HepG2 (cell line): ENCODE results near the gene PLS1. TPM values are rescaled to one million over a fixed set of nuclear protein-coding genes. Genes with fewer than 3 reads are reported as not detected.

Experiments used
- ATAC-seq: fragments of 200-7000 bp; cut with Tn5 transposase; 3 replicates; pipeline ENCODE4 v1.9.1; 2020; ENCODE audit warnings: mild to moderate bottlenecking, moderate library complexity
- BruUV-seq: library from RNA; stranded (reverse); fragments of 400-500 nt; replicated peaks from 2 replicates; lab custom pipeline; 2021; lab: Mats Ljungman, UMichigan
- CTCF ChIA-PET: fragments of 300-600 bp; formaldehyde crosslinking; extraction: SDS; loops from one replicate; lab custom pipeline; 2021; ENCODE audit warnings: low total read pairs, inconsistent platforms, low intra/inter-chr PET ratio; lab: Yijun Ruan, JAX
- POLR2A ChIA-PET: fragments of 350-600 bp; sonication (Branson Sonifier 250); formaldehyde crosslinking; loops from one replicate; lab custom pipeline; 2020; ENCODE audit warnings: antibody characterized with exemption, inconsistent platforms; lab: Yijun Ruan, JAX
- DNase-seq: peaks from one replicate; pipeline ENCODE4 v3.0.0-alpha.2; 2015; ENCODE audit warnings: low spot score
- FAIRE-seq: peaks from 3 replicates; lab custom pipeline; 2011; peaks lifted over from hg19 to GRCh38; lab: Jason Lieb, UNC
- H2AFZ ChIP-seq: one replicate; pipeline ENCODE4 v1.6.1; 2011; ENCODE audit warnings: low read length, inconsistent platforms
- H3K27ac ChIP-seq: fragments of 300-600 bp; 3 replicates; pipeline ENCODE4 v1.8.0; 2011; ENCODE audit warnings: mixed run types, mild to moderate bottlenecking, mixed read lengths, low read length, inconsistent platforms; ENCODE audit not compliant: insufficient read depth; ENCODE audit errors: extremely low read length
- H3K27me3 ChIP-seq, 2 experiments: fragments of 200-600 bp in 1 of 2; 2 replicates in 1 of 2; 3 replicates in 1 of 2; pipeline versions ENCODE4 v1.6.0 to v1.8.0; 2011; ENCODE audit warnings: low read length in 2 of 2, mild to moderate bottlenecking in 2 of 2, moderate library complexity in 2 of 2, inconsistent platforms in 1 of 2; ENCODE audit not compliant: insufficient read depth in 2 of 2, control insufficient read depth in 1 of 2
- H3K36me3 ChIP-seq, 2 experiments: fragments of 200-600 bp in 1 of 2; replicated peaks in 1 of 2; 2 replicates in 1 of 2; 3 replicates in 1 of 2; pipeline versions ENCODE4 v1.5.1 to v1.8.0; 2011; ENCODE audit warnings: low read length in 2 of 2, inconsistent platforms in 1 of 2; ENCODE audit not compliant: insufficient read depth in 2 of 2, control insufficient read depth in 1 of 2
- H3K4me1 ChIP-seq: 2 replicates; pipeline ENCODE4 v1.5.1; 2012; ENCODE audit warnings: low read length, inconsistent platforms; ENCODE audit not compliant: insufficient read depth
- H3K4me2 ChIP-seq: 2 replicates; pipeline ENCODE4 v1.6.0; 2011; ENCODE audit warnings: low read depth, low read length, inconsistent platforms
- H3K4me3 ChIP-seq, 3 experiments: fragments of 200-600 bp in 1 of 3; sonication (generic), shearing (Covaris generic) in 1 of 3; replicated peaks in 1 of 3; 2 replicates each; pipeline ENCODE4 v1.5.1; 2011 to 2016; ENCODE audit warnings: low read length in 3 of 3, inconsistent platforms in 2 of 3, low read depth in 2 of 3, mild to moderate bottlenecking in 2 of 3, control low read depth in 1 of 3, mixed read lengths in 1 of 3; ENCODE audit not compliant: insufficient read depth in 1 of 3
- H3K79me2 ChIP-seq: one replicate; pipeline ENCODE4 v1.6.1; 2011; ENCODE audit warnings: low read length, inconsistent platforms; ENCODE audit not compliant: insufficient read depth
- H3K9ac ChIP-seq: 2 replicates; pipeline ENCODE4 v1.6.0; 2011; ENCODE audit warnings: mild to moderate bottlenecking, low read depth, low read length, inconsistent platforms; ENCODE audit not compliant: insufficient read depth
- H3K9me3 ChIP-seq: 2 replicates; pipeline ENCODE4 v1.5.1; 2012; ENCODE audit warnings: mild to moderate bottlenecking, low read length
- H4K20me1 ChIP-seq: 2 replicates; pipeline ENCODE4 v1.6.0; 2011; ENCODE audit warnings: inconsistent platforms, mild to moderate bottlenecking, low read length, moderate library complexity; ENCODE audit not compliant: insufficient read depth
- DNMT1 ChIP-seq: sonication (generic); formaldehyde crosslinking; IDR thresholded peaks from 2 replicates; pipeline ENCODE4 v1.5.1; 2020; ENCODE audit warnings: mild to moderate bottlenecking, missing genetic modification reagents
- ELF4 ChIP-seq: sonication (generic); formaldehyde crosslinking; IDR thresholded peaks from 2 replicates; pipeline ENCODE4 v1.5.0; 2020; ENCODE audit warnings: missing genetic modification reagents, mild to moderate bottlenecking, moderate library complexity, borderline replicate concordance
- HOXA9 ChIP-seq: sonication (generic); formaldehyde crosslinking; IDR thresholded peaks from 2 replicates; pipeline ENCODE4 v1.8.1; 2022; ENCODE audit warnings: missing genetic modification reagents, mild to moderate bottlenecking, moderate library complexity, borderline replicate concordance
- NR3C1 ChIP-seq: sonication (generic); formaldehyde crosslinking; IDR thresholded peaks from 2 replicates; pipeline ENCODE4 v1.4.0; 2020; ENCODE audit warnings: missing genetic modification reagents
- SMYD3 ChIP-seq: sonication (generic); formaldehyde crosslinking; IDR thresholded peaks from 2 replicates; pipeline ENCODE4 v1.8.1; 2023; ENCODE audit warnings: mild to moderate bottlenecking, missing genetic modification reagents
- ZFP82 ChIP-seq: sonication (generic); formaldehyde crosslinking; IDR thresholded peaks from 2 replicates; pipeline ENCODE4 v1.5.1; 2020; ENCODE audit warnings: mild to moderate bottlenecking, missing genetic modification reagents, borderline replicate concordance
- ZKSCAN8 ChIP-seq: IDR thresholded peaks from 2 replicates; pipeline ENCODE4 v1.6.1; 2016; ENCODE audit warnings: borderline replicate concordance, missing genetic modification reagents, missing compliant biosample characterization
- ZNF335 ChIP-seq: sonication (generic); formaldehyde crosslinking; IDR thresholded peaks from 2 replicates; pipeline ENCODE4 v1.4.0; 2020; ENCODE audit warnings: missing genetic modification reagents
- ZNF577 ChIP-seq: sonication (generic); formaldehyde crosslinking; IDR thresholded peaks from 2 replicates; pipeline ENCODE4 v1.4.0; 2020; ENCODE audit warnings: mild to moderate bottlenecking, low read depth, missing genetic modification reagents, borderline replicate concordance
- ZNF724P ChIP-seq: sonication (generic); formaldehyde crosslinking; IDR thresholded peaks from 2 replicates; pipeline ENCODE4 v1.8.0; 2022; ENCODE audit warnings: missing genetic modification reagents, borderline replicate concordance
- WGBS: methylation state at CpG from one replicate; pipeline ENCODE4 v1.1.6; 2017; ENCODE audit warnings: low lambda C conversion rate; 5-methylcytosine and 5-hydroxymethylcytosine counted together
- in situ Hi-C: cut with HindIII; loops from 2 replicates; pipeline ENCODE4 v1.10.0; 2017; ENCODE audit warnings: low pct_unique_long_range_greater_than_20kb; ENCODE audit not compliant: extremely low pct_ligation_motif_present
- intact Hi-C: fragments of 100-400 bp; cut with micrococcal nuclease; formaldehyde crosslinking; loops from one replicate; pipeline ENCODE4 v1.10.0; 2022; ENCODE audit not compliant: unreplicated experiment
- polyA plus RNA-seq, 8 experiments: library from polyadenylated mRNA; depleted of rRNA in 3 of 8; stranded (reverse) in 7 of 8; unstranded in 1 of 8; fragments of >200 nt; fragmentation: Illumina TruSeq in 4 of 8; extraction: Trizol in 4 of 8; gene quantifications; 2 replicates each; pipeline versions ENCODE4 v1.2.1 to v1.2.3, GENCODE V29; 2011 to 2016; ENCODE audit warnings: low read depth in 4 of 8, missing spikeins in 1 of 8, mixed read lengths in 1 of 8; ENCODE audit not compliant: insufficient read depth in 1 of 8
- total RNA-seq, 5 experiments: library from RNA; depleted of rRNA; stranded (reverse); fragments of >200 nt; fragmentation: Illumina TruSeq; extraction: Trizol; gene quantifications; 2 replicates each; pipeline ENCODE4 v1.2.3, GENCODE V29; 2016; ENCODE audit warnings: low read depth in 1 of 5
- TF ChIP-seq, protein P1 (sequence below): sonication (generic); formaldehyde crosslinking; IDR thresholded peaks from 2 replicates; pipeline ENCODE4 v1.8.0; 2022; ENCODE audit warnings: mild to moderate bottlenecking, missing genetic modification reagents, moderate library complexity
- TF ChIP-seq, protein P2 (sequence below): sonication (generic); formaldehyde crosslinking; IDR thresholded peaks from 2 replicates; pipeline ENCODE4 v1.5.1; 2020; ENCODE audit warnings: missing genetic modification reagents, mild to moderate bottlenecking, borderline replicate concordance
- TF ChIP-seq, protein P3 (sequence below): sonication (generic); formaldehyde crosslinking; IDR thresholded peaks from 2 replicates; pipeline ENCODE4 v1.8.1; 2023; ENCODE audit warnings: mild to moderate bottlenecking, missing genetic modification reagents
- TF ChIP-seq, protein P4 (sequence below): IDR thresholded peaks from 2 replicates; pipeline ENCODE4 v1.4.0; 2020; ENCODE audit warnings: mild to moderate bottlenecking, missing genetic modification reagents

The PLS1 gene
- total and polyA plus RNA-seq, 2 of the 13 experiments (the other 11 are each of a cell fraction or from before 2014, with no cell fraction given): 11.2 to 21.1 TPM

DNA sequence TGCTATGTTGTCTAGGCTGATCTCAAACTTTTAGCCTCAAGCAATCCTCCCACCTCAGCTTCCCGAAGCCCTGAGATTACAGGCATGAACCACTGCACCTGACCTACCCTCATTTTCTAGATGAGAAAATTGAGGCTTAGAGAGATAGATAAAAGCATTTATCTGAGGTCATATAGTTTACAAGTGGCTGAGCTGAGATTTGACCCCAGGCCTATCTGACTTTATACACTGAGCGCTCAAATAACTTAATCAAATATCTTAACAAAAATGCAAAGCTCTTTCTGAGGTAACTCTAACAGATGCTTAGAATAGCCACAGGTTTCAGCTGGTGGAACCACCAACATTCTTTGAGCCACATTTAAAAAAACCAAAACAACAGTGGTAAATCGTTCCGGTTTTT, 5.5 kb downstream of the PLS1 start:
- no peak overlapping the region for H3K4me3 ChIP-seq
- ChIA-PET POLR2A (no interaction called here), CTCF (no interaction called here)
- no peaks in the 10 kb centered on the region for H3K27me3 ChIP-seq
- H3K4me2 ChIP-seq: no peak overlapping the region
- H4K20me1 ChIP-seq: no peaks in the 10 kb centered on the region
- peaks cover 21% of the 10 kb centered on the region for H3K79me2 ChIP-seq
- in situ Hi-C loops: no loop called here
- no peak for DNase-seq
- intact Hi-C loops: no loop called here
- no peak overlapping the region for H2AFZ ChIP-seq
- WGBS: 98% methylated on average over 4 of the region's 4 CpGs
- no peak for ATAC-seq
- no peaks in the 10 kb centered on the region for H3K36me3 ChIP-seq
- no peak overlapping the region for H3K9ac ChIP-seq
- no peak for FAIRE-seq
- TF ChIP-seq NR3C1 (CRISPR knock-in tag): no peak
- TF ChIP-seq, protein P1, sequence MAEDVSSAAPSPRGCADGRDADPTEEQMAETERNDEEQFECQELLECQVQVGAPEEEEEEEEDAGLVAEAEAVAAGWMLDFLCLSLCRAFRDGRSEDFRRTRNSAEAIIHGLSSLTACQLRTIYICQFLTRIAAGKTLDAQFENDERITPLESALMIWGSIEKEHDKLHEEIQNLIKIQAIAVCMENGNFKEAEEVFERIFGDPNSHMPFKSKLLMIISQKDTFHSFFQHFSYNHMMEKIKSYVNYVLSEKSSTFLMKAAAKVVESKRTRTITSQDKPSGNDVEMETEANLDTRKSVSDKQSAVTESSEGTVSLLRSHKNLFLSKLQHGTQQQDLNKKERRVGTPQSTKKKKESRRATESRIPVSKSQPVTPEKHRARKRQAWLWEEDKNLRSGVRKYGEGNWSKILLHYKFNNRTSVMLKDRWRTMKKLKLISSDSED (CRISPR knock-in tag): no peak
- TF ChIP-seq ZKSCAN8 (CRISPR knock-in tag): no peak
- no peak for TF ChIP-seq HOXA9 (CRISPR knock-in tag)
- TF ChIP-seq, protein P2, sequence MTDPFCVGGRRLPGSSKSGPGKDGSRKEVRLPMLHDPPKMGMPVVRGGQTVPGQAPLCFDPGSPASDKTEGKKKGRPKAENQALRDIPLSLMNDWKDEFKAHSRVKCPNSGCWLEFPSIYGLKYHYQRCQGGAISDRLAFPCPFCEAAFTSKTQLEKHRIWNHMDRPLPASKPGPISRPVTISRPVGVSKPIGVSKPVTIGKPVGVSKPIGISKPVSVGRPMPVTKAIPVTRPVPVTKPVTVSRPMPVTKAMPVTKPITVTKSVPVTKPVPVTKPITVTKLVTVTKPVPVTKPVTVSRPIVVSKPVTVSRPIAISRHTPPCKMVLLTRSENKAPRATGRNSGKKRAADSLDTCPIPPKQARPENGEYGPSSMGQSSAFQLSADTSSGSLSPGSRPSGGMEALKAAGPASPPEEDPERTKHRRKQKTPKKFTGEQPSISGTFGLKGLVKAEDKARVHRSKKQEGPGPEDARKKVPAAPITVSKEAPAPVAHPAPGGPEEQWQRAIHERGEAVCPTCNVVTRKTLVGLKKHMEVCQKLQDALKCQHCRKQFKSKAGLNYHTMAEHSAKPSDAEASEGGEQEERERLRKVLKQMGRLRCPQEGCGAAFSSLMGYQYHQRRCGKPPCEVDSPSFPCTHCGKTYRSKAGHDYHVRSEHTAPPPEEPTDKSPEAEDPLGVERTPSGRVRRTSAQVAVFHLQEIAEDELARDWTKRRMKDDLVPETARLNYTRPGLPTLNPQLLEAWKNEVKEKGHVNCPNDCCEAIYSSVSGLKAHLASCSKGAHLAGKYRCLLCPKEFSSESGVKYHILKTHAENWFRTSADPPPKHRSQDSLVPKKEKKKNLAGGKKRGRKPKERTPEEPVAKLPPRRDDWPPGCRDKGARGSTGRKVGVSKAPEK (CRISPR knock-in tag): no peak
- no peak for TF ChIP-seq ZNF577 (CRISPR knock-in tag)
- TF ChIP-seq ZNF335 (CRISPR knock-in tag): no peak
- TF ChIP-seq, protein P3, sequence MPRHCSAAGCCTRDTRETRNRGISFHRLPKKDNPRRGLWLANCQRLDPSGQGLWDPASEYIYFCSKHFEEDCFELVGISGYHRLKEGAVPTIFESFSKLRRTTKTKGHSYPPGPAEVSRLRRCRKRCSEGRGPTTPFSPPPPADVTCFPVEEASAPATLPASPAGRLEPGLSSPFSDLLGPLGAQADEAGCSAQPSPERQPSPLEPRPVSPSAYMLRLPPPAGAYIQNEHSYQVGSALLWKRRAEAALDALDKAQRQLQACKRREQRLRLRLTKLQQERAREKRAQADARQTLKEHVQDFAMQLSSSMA: no peak
- no peak for TF ChIP-seq DNMT1 (CRISPR knock-in tag)
- no peak for TF ChIP-seq ZNF724P (CRISPR knock-in tag)
- no peak for TF ChIP-seq SMYD3
- TF ChIP-seq ELF4 (CRISPR knock-in tag): no peak
- TF ChIP-seq, protein P4, sequence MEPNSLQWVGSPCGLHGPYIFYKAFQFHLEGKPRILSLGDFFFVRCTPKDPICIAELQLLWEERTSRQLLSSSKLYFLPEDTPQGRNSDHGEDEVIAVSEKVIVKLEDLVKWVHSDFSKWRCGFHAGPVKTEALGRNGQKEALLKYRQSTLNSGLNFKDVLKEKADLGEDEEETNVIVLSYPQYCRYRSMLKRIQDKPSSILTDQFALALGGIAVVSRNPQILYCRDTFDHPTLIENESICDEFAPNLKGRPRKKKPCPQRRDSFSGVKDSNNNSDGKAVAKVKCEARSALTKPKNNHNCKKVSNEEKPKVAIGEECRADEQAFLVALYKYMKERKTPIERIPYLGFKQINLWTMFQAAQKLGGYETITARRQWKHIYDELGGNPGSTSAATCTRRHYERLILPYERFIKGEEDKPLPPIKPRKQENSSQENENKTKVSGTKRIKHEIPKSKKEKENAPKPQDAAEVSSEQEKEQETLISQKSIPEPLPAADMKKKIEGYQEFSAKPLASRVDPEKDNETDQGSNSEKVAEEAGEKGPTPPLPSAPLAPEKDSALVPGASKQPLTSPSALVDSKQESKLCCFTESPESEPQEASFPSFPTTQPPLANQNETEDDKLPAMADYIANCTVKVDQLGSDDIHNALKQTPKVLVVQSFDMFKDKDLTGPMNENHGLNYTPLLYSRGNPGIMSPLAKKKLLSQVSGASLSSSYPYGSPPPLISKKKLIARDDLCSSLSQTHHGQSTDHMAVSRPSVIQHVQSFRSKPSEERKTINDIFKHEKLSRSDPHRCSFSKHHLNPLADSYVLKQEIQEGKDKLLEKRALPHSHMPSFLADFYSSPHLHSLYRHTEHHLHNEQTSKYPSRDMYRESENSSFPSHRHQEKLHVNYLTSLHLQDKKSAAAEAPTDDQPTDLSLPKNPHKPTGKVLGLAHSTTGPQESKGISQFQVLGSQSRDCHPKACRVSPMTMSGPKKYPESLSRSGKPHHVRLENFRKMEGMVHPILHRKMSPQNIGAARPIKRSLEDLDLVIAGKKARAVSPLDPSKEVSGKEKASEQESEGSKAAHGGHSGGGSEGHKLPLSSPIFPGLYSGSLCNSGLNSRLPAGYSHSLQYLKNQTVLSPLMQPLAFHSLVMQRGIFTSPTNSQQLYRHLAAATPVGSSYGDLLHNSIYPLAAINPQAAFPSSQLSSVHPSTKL: no peak
- no peak for TF ChIP-seq ZFP82 (CRISPR knock-in tag)
- TF ChIP-seq, all 625 proteins: peak for 0
- Histone ChIP-seq H3K9me3 (no peaks in the 10 kb centered on the region), H3K27ac (no peak overlapping the region), H3K4me1 (peaks cover 19% of the 10 kb centered on the region)
- no TSS peak for BruUV-seq
